Stimulated activated CD4-positive, alpha-beta T cell treated with anti-CD3 and anti-CD28 coated beads, Interleukin-1b, Interleukin-23, amount 100 ng/mL, for 1 hour (primary cell): Measurements from ENCODE around the gene BMF.

Source experiments
- DNase-seq, 2 donors: peaks; one replicate each; pipeline ENCODE4 v3.0.0-alpha.2; 2020; ENCODE audit warnings: low read depth in 2 of 2

The BMF gene

DNA sequence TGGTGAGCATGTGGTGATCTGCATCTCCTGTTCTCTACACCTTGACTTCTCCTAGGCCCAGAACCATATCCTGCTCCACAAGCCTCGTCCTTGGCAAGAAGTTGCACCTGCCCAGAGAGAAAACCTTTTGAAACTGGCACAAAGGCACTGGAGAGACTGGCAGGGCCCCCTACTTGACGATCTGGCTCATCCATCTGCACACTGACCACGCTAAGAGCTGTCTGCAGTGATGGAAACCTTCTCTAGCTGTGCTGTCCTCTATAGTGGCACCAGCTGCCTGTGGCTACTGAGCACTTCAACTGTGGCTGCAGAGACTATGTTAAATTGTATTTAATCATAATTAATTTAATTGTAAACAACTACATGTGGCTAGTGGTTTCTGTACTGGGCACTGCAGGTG is 43.5 kb downstream of the BMF start:
- DNase-seq, result no peak

DNA sequence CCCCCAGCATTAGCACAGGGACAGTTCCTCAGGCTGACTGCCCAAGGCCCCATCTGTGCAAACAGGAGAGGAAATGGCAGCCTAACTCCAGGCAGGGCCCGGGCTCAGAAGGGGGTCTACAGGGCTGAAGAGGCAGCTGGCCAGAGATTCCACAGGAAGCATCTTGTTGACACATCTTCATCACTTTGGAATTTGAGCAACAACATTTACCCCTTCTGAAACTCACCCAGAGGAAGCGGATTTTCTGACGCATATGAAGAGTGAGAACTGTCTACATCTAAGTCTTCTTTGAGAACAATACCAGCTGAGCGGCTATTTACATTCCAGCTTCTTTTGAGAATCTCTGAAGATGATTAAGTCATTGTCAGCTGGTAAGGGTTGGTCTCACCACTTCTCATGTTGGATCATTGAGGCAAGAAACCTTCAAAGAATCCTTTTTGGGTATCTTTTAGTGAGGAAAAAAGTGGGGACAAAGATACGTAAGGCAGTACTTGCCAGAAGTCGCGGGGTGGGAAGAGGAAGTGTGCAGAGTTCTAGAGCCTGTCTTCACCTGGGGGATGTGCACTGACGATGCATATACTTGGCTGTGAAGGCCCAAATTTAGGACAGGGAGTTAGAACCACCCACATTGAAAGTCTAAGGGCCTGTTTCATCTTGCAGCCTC is 44.3 kb downstream of the BMF start:
- DNase-seq, result no peak

GRCh38 chr15:40063563-40064011 is 45.1 kb downstream of the BMF start:
- no peak for DNase-seq

DNA sequence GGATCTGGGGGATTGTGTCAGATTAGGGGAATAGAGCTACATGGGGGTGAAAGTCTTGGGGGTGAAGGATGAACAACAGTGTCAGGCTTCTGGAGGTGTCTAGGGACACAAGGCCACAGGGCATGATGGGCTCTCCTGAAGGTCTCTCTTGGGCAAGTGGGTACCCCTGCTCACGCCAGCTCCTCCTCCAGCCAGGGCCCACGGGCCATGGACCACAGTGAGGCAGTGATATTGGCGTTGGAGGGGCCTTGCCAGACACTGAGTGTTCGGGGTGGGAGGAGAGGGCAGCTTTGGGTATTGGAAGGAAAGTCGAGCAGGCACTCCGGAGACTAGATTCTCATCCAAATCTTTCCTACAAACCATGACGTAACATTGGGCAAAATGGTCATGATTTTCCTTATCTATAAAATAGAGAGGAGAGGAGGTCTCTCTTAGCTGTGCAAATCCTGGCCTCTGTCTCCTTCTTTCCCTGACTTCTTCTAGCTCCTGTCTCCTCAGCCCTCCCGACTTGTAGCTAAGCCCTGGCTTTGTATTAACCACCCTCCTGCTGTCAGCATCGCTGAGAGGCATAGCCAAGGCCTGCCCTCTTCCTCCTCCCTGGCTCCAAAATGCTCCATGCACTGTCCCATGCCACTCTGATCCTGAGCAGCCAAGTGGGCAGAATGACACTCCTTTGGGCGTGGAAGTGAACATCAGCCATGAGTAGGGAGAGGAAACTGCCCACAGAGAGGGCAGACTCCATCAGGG is 45.7 kb downstream of the BMF start:
- DNase-seq, result no peak

- no peak for DNase-seq
These were observed 47.3 kb downstream of the BMF start for GRCh38 chr15:40061212-40061901.

DNA sequence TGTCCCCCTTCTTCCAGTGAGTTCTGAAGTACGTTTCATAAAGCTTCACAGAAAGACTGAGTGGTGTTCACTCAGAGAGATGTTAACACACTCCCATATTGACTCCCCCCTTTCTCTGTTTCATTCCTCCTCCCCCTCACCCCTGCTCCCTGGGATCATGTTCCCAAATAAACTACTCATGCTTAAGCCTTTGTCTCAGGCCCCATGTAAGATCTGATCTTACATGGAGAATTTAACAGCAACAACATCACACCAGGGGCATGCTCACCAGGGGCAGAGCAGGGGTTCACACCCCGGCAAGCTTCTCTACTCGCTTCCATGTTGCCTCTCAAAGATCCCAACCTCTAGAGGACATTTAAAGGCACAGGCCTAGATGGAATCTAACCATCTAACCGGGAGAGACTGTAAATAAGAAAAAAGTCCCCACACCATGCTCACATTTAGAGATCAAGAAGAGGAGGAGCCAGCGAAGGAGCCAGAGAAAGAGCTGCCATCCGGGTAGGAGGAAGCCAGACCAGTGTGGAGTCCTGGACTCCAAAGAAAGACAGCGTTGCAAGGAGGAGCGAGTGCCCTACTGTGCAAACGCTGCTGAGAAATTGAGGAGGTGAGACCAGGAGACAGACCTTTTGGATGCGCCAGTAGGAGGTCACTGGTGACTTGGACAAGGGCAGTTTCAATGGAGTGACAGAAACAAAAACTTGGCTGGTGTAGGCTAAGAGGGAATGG is 48.3 kb downstream of the BMF start:
- no peak for DNase-seq

DNA sequence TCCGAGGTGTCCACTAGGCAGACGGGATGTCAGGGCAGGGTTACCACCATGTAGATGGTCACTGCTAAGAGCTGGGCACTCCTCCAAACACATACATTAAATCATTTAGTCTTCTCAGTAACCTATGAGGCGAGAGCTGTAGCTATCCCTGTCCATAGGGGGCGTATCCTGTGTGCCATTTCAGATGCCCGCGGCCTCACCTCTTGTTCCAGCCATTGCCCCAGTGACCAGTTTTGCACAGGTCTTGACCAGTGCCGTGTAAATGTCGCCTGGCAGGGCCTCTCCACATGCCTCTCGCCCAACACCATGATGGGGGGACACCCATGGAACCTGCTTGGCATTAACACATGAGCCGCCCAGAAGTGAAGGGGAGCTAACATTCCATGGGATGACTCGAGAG is 48.9 kb downstream of the BMF start:
- no peak for DNase-seq

GRCh38 chr15:40058476-40059140 is 50.1 kb downstream of the BMF start:
- no peak for DNase-seq

DNA sequence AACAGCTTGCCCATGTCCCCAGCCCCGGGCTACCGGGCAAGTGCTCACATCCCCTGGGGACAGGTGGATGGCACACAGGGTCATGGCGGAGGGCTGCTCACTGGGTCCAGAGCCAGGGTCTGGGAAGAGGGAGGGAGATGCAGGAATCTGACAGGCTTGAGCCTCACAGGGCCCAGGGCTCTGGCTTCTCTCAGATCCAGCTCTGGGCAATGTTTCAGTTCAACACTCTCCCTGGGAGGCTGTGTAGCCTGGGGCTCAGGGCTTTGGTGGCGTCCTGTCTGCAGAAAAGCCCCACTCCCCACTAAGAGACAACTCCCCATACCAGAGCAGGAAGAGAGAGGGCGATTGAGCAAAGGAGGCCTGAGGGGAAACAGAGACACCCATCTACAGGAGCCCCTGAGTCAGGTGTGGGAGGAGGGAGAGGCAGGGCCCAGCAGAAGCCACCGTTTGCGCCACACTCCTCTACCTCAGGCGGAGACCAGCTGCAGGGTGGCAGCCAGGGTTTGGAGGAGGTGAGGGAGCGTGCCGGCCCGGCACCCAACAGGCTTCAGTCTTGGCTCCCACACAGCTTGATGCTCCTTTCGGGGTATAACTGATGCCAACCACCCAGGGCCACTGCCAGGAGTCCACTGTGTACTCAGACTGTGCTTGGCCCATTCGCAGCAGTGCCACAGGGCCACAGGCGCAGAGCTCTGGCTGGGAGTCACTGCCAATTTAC is 52.9 kb downstream of the BMF start:
- DNase-seq, result no peak

DNA sequence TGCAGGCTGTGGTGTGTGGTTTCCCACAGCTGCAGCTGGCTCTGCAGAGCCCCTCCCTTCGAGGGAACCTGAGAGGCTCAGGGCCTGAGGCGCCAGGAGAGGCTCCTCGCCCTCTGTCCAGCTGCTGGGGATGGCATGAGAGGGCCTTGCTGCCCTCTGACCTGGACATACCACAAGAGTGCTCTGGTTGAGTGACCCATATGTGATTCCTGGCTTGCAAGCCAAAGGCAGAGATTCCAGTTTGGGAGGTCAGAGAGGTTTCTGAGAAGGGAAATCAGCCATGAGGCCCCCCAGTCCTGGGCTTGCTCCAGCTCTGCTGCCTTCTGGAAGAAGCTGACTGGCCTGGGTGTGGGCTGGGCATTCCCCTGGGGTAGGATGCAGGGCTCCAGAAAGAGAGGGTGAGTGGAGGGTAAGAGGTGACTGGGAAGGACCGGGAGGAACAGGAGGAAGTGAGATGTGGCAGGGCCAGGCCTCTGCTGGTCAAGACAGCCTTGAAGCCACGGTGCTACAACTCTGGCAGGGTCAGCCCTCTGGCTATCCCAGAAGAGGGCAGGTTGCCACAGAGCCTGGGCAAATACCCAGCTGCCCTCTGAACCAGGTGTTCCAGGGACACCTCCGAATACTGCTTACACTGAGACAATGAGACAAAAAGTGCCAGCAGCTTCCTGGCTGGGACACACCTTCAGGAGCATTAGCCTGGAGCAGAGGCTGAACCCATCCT is 53.7 kb downstream of the BMF start:
- DNase-seq, result no peak

GRCh38 chr15:40054605-40054854 is 54.1 kb downstream of the BMF start:
- DNase-seq, result no peak

DNA sequence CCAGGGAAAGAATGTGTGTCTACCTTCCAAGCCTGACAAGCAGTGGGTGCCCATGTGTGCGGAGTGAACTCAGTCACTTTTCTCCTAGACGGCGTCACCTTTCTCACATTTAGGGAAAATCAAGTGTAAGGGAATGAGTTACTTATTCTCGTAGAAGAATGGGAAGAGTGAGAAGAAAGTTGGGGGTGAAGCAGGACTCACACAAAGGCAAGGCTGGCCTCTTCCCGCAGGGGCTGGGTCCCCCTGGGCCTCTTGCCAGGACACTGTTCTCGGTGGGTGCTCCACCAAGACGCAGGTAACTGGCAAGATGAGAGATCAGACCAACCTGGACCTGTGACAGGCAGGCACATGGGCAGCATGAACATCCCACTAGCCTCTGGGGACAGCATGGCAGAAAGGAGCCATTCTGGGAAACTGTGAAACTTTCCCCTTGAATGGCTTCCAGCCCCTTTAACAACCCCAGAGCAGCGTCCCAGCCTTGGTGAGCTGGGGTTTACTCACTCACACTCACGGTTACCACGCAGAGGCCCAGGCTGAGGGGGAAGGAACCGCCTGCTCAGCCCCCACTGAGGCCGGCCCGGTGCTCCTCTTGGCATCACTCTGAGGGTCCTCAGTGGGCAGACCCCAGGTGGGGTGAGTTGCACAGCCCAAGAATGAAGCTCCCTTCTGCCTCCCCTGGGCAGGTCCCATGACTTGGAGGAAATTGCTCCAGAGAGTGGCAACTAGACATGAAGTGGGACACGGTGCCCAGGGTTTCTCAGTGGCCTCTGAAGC is 54.7 kb downstream of the BMF start:
- no peak for DNase-seq

DNA sequence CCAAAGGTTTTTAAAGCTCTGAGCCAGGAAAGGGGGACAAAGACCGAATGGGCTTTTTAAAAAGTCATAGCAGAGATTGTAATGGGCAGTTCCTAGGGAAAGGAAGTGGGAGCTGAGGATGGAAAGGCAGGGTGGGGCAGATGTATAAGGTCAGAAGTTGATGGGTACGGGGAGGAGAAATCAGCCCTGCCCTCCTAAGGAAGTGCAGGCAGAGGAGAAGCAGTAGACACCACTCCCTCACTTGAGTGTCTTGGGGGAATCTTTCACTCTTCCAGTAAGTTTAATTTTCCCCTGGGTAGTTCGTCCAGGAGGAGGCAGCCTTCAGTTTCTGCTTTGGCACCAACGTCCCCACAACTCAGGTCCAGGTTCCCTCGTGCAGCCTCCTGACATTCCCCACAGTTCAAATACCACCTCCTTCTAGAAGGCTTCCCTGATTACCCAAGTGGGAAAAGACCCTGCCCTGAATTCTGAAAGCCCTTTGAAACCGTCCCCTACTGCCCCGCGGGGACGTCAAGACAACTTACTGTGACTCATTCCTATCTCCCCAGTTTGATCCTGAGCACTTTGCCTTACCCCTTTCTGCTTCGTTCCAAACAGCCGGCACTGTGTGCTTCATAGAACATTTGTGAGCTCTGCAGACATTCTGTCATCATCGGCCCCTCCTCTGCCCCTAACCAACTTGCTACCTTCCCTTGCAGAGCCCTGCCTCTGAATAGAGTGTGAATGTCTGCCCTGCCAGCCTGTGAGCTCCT is 55.4 kb downstream of the BMF start:
- no peak for DNase-seq

GRCh38 chr15:40052604-40053003 is 56.1 kb downstream of the BMF start:
- DNase-seq, result no peak

GRCh38 chr15:40051616-40052415 is 56.9 kb downstream of the BMF start:
- no peak for DNase-seq

- no peak for DNase-seq
These were observed 57.8 kb downstream of the BMF start for GRCh38 chr15:40050788-40051470.

- DNase-seq, result no peak
These were observed 59.7 kb downstream of the BMF start for GRCh38 chr15:40048926-40049475.
